Measurements from ENCODE around the gene NCKAP5.
A peak's percentile ranks its signal among the peaks of the same experiment; 100 is the strongest.

The NCKAP5 gene

DNA sequence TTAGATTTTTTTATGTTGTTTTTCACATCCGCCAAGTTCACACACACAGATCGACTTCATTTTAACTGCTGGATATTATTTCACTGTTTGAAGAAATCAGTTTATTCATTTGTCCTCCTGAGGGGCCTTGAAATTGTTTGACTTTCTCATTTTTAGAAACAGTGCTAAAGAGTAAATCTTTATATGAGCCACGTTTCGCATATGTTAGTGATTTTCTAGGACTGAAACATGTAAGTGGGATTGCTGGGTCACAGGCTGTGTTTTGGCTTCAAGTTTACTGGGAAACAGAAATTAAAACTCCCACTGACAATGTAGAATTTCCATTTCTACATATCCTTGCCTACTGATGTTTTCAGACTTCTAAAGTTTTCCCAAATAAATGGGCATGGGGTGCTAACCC, 363.8 kb downstream of the NCKAP5 start:
- no peak for DNase-seq (ENCODE audit: low spot score)

DNA sequence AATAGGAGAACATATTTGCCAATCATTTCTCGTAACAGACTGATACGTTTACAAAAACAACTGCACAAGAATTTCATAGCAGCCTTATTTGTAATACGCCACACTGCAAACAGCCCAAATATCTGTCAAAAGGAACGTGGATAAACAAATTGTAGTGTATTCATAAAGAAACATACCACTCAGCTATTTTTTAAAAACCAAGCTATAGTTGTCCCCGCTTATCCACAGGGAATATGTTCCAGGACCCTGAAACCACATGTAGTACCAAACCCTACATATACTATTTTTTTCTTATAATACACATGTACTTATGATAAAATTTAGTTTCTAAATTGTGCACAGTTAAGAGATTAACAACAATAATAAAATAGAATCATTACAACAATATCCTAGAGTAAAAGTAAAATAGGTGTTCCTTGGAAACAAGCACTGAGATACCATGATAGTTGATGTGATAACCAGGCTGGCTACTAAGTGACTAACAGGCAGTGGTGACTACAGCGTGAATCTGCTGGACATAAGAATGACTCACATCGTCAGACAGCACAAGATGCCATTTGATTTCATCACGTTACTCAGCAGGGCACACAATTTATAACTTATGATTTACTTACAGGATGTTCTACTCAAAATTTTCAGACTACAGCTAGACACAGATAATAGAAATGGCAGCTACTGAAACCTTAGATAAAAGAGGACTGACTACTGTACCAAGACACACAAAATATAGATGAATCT, 367.4 kb downstream of the NCKAP5 start:
- DNase-seq (ENCODE audit: low spot score): peak; percentile 91

DNA sequence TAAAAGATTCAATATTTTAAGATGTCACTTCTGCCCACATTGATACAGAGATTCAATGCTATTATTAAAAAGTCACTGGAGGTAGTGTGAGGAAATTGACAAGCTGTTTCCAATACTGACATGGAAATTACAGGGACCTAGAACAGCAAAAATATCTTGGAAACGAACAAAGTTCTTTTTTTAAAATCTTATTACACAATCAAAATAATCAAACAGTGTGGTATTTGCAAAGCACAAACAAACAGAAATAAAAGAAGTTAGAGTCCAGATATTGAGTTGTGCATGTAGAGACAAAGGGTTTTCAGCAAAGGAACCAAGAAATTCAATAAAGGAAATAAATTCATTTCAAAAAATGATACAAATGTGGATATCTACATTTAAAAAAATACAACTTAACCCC, 369.6 kb downstream of the NCKAP5 start:
- no peak for DNase-seq (ENCODE audit: low spot score)

DNA sequence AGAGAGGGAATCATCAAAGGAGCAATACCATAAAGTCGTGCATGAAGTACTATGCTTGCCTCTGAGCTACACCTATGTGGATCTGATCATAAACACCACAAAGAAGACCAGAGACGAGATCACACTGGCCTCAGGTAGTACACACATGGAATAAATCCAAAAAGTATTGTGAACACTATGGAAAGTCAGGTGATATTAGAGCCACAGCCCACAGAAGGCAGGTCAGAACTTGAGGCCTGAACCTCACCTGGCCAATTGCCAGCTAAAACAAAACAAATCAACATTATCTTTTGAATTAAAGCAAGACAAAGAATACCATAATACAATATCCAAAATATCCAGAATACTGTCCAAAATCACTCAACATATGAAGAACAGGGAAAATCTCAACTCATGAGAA, 371.1 kb downstream of the NCKAP5 start:
- DNase-seq (ENCODE audit: low spot score): no peak

DNA sequence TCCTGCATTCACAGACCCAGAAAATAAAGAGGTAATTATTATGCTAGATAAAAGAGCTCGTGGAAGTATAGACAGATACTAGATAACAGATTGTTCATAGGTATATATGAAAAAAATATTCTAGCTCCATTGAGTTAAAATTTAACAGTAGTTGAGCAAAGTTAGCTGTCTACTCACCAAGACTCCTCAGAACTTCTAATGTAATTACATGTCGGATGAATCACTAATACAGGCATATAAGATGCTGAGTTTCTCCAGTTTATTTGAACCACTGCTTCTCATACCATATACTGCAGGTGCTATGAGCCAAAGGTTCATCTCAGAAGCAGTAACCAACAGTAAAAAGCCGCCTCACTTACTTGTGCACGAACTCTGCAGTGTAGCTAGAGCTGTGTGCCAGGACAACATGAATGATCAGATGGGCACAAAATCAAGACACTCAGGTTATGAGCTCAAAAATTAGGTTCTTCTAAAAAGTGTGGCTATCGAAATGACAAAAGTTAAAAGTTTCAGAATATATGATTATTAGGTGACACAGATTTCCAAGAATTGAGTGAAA, 373.4 kb downstream of the NCKAP5 start:
- DNase-seq (ENCODE audit: low spot score): no peak

DNA sequence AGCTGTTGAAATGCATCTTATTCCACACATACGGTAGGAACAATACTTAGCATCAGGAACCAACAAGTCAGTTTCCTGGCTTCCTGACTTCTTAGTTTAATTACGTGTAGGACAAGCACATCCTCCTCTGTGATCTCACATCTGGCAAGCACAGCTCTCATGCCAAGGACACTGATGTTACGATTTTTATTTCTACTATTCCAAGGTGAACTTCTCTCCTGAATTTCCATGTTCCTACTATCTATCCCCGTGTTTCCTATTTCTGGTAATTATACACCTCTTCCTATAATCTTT, 374.0 kb downstream of the NCKAP5 start:
- peak; percentile 70 for DNase-seq (ENCODE audit: low spot score)

DNA sequence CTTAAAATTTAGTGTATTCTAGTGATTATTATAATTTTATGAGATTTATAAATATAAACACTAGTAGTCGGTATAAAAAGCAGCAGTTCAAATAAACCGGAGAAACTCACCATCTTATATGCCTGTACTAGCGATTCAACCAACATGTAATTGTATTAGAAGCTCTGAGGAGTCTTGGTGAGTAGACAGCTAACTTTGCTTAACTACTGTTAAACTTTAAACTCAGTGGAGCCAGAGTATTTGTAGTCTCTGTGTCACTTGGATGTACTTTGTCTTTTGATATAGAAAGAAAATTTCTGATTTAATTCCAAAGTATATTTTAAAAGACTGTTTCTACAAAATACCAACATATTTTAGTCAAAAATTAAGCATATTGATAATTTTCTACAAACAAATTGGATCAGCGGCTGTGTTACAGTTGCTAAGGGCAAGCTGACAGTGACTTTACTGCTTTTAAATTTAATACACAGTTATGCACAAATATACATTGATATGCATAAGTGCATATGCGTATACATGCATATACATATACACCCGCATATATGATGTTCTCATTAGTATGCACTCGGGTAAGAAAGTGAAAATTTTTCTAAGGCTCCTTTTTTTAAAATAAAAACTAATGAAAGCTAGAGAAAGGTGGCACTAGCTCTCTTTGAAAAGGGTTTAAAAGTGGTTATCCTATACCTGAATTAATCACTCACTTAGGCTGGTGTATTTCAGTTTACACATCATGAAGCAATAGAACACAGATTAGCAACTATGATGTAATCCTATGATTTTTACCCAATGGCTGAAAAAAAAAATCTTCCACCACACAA, 374.5 kb downstream of the NCKAP5 start:
- DNase-seq (ENCODE audit: low spot score): no peak

DNA sequence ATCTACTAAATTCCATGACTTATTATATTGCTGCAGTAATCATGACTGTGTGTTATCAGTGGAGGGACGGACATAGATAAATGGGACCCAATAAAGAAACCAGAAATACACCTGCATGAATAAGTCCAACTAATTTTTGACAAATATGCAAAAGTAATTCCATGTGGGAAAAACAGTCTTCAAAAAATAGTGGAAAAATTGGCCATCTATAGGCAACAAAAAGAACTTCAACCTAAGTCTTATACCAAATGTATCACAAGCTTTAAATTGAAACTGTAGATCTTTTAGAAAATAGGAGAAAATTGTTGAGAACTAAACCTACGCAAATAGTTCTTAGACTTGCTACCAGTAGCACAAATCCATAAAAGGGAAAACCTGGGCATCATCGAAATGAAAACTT, 376.2 kb downstream of the NCKAP5 start:
- DNase-seq (ENCODE audit: low spot score): no peak

DNA sequence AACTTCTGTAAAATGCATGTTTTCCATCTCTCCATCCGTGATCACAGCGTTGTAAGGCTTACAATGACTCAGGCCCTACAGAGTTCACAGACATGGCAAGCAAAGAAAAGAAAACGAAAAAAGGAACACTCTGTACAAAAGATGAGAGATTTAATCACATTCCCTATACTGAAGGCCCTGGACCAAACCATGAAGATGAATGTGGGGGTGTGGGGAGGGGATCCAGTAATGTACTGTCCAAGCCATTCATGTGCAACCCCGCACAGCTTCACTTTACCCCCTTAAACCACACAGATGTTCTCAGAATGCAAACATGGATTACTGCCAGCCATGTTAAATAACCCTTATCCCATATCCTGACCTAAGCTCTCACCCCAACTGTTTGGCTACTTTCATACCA, 391.1 kb downstream of the NCKAP5 start:
- no peak for DNase-seq (ENCODE audit: low spot score)

DNA sequence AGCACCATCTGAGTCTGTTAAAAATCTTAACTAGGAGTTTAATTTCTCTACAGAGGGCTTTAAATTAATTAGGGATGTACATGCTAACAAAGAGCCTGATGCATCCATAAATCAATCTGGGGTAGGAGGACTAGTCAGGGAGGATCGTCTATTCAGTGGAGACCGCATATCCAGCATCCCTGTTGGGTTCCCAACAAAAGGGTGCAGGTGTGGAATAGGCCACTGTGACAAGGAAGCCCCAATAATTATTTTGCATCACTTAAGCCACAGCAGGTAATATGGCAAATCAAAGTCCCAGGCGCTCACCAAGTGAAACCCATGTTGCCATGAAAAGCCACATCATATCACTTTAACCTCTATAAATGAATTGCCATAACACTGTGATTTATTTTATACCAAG, 392.3 kb downstream of the NCKAP5 start:
- no peak for DNase-seq (ENCODE audit: low spot score)

DNA sequence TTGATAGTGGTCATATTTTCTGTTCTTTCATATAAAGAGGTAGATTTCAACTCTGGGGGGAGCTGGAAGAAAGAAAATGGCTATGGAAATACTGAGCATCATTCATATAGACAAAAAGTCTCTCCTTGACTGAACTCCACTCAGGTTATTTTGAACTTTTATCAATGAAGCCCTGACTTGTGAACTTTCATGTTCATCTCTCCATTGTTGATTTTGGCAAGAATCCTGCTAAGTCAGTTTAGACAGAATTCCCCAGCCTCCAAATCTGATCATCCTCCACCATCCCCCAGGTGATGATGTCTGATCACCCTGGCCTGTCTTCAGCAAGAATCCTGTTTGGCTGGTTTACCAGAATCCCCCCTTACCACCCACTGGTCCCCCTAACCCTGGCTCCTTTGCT, 395.0 kb downstream of the NCKAP5 start:
- DNase-seq (ENCODE audit: low spot score): no peak

DNA sequence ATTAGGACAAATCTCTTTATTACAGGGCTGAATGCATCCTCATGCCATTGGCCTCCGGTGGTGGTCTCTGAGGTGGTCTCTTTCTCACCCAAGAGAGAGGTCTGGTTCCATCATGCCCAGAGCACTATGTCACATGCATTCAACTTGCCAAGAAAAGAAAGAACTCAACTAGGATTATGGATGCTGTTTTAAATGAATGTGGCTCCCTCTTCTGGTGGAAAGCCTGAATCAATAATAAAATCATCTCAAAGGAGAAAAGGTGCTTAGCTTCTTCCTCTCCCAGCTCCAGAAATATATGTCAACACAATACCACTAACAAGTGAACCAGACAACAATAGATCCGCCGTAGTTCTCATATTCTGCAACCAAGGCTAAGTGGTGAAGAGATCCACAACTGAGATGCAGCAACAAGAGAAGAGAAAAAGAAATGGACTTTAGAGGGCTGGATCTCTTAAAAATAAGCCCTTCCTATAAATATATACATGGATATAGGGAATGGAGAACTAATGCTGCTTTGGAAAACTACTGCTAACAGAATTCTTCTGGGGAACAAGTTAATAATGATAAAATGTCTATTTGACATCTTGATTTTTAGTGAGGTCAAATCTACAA, 396.8 kb downstream of the NCKAP5 start:
- DNase-seq (ENCODE audit: low spot score): peak; percentile 70

DNA sequence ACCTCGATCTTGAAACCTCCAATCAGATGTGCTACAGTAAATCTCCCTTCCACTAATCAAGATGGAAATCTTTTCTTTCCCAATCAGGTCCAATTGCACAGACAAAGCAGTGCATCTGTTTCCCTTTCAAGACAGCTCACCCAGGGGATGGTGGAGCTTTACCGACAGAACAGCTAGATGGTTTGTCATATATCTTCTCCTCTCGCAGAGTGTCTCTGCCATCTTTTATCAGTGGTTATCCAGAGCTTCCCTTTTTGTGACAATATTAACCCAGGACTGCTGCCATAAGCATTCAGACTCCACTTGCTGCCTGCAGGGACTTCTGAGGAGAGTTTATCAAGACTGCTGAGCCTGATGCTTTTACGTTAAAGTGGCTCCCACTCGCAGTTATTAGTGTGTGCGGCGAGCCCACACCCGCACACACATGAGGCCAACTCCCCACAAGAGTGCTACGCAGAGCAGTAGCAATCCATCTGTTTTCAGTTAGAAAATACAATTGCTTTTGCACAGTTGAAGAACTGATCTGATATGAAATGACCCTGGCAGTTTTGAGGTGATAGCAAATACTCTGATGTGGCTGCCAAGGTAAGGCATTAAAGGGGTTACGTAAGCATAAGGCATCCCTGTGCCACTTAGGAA, 398.9 kb downstream of the NCKAP5 start:
- no peak for DNase-seq (ENCODE audit: low spot score)

DNA sequence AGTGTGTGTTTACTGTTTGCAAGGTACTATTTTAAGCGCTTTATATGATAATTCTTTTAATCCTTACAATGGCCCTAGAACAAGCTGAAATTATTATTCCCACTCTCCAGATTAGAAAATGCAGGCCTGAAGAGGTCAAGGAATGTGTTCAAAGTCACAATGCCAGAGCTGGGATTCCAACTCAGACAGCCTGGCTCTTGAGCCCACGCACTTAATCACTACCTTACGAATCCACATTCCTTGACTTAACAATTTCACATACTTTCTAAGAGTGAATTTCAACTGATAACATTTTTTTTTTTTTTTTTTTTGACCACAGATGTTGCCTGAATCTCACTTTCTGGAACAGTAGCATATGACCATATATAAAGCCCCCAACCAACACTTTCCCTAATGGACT, 400.3 kb downstream of the NCKAP5 start:
- no peak for DNase-seq (ENCODE audit: low spot score)

DNA sequence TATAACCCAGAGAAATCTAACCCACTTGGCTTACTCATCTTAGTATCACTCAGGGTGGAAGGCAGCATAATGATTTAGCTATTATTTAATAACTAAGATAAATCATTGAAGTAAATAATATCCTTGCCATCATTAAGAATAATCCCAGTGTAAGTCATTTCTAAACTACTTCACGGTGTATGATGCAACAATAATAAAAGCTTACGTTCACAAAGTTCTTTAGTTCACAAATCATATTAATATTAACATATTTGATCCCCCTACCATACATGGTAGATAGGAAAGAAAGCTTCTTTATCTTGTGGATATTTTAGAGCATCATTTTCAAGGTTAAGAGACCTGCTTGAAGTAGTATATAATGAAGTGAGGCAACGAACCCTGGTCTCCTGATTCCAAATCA, 401.0 kb downstream of the NCKAP5 start:
- no peak for DNase-seq (ENCODE audit: low spot score)

DNA sequence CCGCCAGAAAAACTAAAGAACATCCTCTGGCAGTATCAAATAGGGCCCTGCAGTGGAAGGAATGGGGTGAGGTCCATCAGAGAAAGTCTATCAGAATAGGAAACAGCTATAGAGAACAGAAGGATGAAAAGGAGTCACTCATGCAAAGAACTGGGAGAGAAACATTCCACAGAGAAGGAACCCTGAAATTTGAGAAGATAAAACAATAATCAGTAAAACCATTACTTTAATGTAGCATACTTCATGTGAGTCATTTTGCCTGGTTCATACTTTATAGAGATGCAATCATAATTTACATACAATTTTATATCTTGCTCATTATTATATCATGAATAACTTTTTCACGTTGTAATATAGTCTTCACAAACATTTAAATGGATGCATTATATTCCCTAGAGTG, 402.2 kb downstream of the NCKAP5 start:
- DNase-seq (ENCODE audit: low spot score): no peak

DNA sequence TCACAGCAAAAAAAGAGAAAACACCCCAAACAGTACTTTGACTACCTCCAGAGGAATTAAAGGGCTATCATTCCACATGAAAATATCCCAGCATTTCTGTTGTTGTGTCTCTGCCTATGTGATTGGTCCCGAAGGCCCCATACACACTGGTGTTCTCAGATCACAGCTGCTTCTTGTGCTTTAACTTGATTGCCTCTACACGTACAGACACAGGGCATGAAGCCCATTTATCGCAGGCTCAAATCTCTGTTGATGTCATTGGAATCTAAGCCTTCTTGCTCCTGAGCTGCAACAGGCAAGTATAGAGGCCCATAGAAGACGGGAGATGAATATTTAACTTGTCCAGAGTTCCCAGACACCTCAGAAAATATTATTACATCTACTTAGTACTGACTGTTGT, 405.2 kb downstream of the NCKAP5 start:
- DNase-seq (ENCODE audit: low spot score): no peak

DNA sequence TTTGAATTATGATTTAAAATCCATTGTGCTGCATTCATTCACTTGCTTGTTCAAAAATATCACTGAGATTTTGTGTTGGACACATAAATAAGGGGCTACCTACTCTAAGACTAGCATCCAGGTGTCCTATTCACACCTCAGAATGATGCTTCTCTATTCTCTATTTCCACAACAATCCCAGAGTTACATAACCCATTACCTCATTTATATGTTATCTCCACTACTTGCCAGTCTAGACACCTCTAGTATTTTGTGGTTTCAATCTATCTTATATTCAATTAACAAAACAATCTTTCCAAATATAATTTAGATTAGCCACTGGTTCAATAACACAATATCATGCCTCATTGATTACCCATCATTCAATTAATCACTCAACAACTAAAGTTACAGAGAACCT, 409.8 kb downstream of the NCKAP5 start:
- DNase-seq (ENCODE audit: low spot score): no peak

DNA sequence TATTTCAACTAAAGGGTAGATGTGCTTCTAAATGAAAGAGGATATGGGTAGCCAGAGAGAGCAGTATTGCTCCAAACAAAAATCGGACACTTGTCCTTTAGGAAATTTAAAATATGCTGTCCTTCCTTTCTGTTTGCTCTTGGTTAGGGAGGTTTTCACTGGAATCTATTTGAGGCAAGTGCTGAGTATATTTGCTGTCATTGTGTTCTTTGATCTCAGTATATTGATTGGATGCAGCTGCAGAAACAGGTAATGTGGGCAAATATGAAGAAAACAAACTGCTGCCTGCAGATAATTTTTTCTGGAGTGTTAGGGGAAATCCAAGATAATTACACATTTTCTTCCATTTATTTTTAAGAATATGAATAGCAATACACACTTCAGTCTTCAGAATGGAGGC, 410.2 kb downstream of the NCKAP5 start:
- DNase-seq (ENCODE audit: low spot score): no peak

DNA sequence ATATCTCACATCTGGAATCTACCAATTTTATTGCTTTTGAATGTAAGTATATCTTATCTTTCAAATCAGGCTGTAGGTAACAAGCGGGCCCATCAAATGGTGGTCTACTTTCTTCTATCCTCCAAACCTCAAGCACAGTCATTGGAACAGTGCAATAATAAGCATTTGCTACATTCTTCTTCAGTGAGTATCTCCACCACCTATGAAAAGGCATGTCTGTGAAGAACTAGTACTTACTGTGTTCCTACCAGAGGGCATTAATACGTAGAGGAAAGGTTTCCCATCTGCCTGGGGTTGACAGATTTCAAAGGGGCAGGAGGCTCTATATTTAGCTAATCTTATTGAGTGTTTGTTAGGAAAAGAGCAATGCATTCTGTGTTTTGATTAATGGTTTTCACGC, 411.1 kb downstream of the NCKAP5 start:
- no peak for DNase-seq (ENCODE audit: low spot score)

DNA sequence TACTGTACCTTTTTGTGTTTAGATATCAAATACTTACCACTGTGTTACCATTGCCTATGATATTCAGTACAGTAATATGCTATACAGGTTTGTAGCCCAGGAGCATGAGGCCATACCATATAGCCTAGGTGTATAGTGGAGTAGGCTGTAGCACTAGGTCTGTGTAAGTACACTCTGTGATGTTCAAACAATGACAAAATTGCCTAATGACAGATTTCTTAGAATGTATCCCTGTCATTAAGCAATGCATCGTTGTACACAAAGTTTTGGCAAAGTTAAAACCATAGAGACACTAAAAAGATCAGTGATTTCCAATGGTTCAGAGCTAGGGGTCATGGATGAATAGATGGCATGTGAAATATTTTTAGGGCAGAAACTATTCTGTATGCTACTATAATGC, 415.5 kb downstream of the NCKAP5 start:
- DNase-seq (ENCODE audit: low spot score): no peak

DNA sequence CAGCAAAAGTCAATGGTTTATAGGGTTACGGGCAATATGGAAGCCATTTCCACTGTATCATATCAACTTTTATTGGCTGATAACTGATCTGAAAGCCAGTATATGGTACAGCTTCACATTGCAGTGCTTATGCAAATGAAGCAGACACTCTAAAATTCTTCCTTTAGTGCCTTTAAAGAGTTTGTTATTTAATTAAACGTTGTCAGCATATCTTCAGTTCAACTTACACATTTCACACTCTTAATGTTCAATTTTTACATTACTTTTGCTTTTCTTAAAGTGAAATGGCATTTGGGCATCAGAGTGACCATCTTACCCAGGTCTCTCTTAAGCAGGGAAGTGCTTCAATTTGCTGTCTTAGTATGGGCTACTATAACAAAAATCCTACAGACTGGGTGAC, 420.1 kb downstream of the NCKAP5 start:
- DNase-seq (ENCODE audit: low spot score): no peak

DNA sequence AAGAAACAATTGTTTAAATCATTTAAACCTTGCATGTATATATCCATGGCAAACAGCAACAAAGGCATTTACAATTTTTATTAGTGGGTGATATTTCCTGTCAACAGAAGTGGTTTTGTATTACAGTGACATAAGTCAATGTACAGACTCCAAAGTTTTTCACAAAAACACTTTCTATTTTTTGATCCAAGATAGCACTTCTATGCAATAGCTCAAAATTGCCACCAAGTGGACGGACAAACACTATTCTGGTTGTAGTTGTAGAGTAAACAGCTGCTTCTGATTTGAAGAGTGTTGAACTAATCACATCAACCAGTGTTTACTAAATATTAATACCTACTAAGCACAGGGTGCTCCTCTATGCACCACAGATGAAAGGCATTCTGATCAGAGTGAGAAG, 421.4 kb downstream of the NCKAP5 start:
- no peak for DNase-seq (ENCODE audit: low spot score)

All from kidney capillary endothelial cell (primary cell).